ENCODE results near the gene MON1A. TPM values are rescaled to one million over a fixed set of nuclear protein-coding genes. Genes with fewer than 3 reads are reported as not detected.

The MON1A gene
- total and polyA plus RNA-seq, 2 of the 8 experiments (the other 6 are each of a cell fraction or from before 2014, with no cell fraction given), result 10.3 to 14.1 TPM

- no peak overlapping the region for H4K8ac ChIP-seq (ENCODE audit: extremely low read depth, insufficient read depth, low read length)
- no peak overlapping the region for H3K4ac ChIP-seq (replicated peaks; ENCODE audit: insufficient read length, low read depth, low read length)
- no peak overlapping the region for H3K23ac ChIP-seq (ENCODE audit: insufficient read length)
- H3K9me3 ChIP-seq (ENCODE audit: insufficient read depth in 2 of 2, low read depth in 1 of 2, low read length in 1 of 2), result no peaks in the 10 kb centered on the region
- H3K23me2 ChIP-seq (ENCODE audit: low read depth, low read length), result no peaks in the 10 kb centered on the region
- no peaks in the 10 kb centered on the region; a peak in 1 of 7 replicates for H3K27me3 ChIP-seq (replicated peaks in 1 of 4; ENCODE audit: control insufficient read depth in 3 of 4, extremely low read depth in 1 of 4, insufficient read depth in 3 of 4, low read length in 3 of 4)
- H3K4me2 ChIP-seq (ENCODE audit: insufficient read depth in 1 of 2, low read depth in 2 of 2, low read length in 2 of 2), result no peak overlapping the region
- DNase-seq (ENCODE audit: low read depth in 1 of 2, low spot score in 2 of 2), result no peak
- H2BK120ac ChIP-seq (replicated peaks; ENCODE audit: low read depth, low read length), result no peak overlapping the region
- H2BK20ac ChIP-seq (ENCODE audit: low read length), result no peak overlapping the region
- H2BK5ac ChIP-seq (ENCODE audit: low read depth, low read length), result no peak overlapping the region
- H3K9ac ChIP-seq (replicated peaks in 1 of 4; ENCODE audit: extremely low read depth in 1 of 4, low read depth in 3 of 4, low read length in 3 of 4), result no peak overlapping the region
- WGBS, 2 experiments (ENCODE audit: extremely low coverage in 1 of 2, insufficient coverage in 1 of 2, insufficient read length in 1 of 2, insufficient replicate concordance in 2 of 2, low coverage in 1 of 2, low lambda C conversion rate in 2 of 2, missing lambda C conversion rate in 1 of 2), result 83% methylated on average over 2 of the region's 2 CpGs; no CpG with 5 or more reads in 1 of the 2 experiments
- H2AFZ ChIP-seq (ENCODE audit: low read length), result no peak overlapping the region
- H3K36me3 ChIP-seq (ENCODE audit: control insufficient read depth in 2 of 4, insufficient read depth in 4 of 4, low read length in 3 of 4), result no peaks in the 10 kb centered on the region
- peaks cover 10 to 22% (median 17%) of the 10 kb centered on the region in 4 experiments for H3K4me1 ChIP-seq (replicated peaks in 1 of 4; ENCODE audit: control insufficient read depth in 3 of 4, insufficient read depth in 4 of 4, low read length in 3 of 4)
- H4K20me1 ChIP-seq (replicated peaks in 1 of 2; ENCODE audit: control insufficient read depth in 1 of 2, insufficient read depth in 2 of 2, low read length in 2 of 2), result no peaks in the 10 kb centered on the region
- H2BK15ac ChIP-seq (ENCODE audit: low read length), result 0 out of 2 replicates have a peak overlapping the region, but pooled peaks have one; percentile 72
- no peak for FAIRE-seq
- no peak overlapping the region for H3K4me3 ChIP-seq (ENCODE audit: extremely low read depth in 1 of 4, insufficient read depth in 2 of 4, low read depth in 3 of 4, low read length in 4 of 4)
- no peak overlapping the region for H2AK5ac ChIP-seq (ENCODE audit: low read depth, low read length)
- H2BK12ac ChIP-seq (ENCODE audit: low read depth, low read length), result no peak overlapping the region
- H4K5ac ChIP-seq (ENCODE audit: insufficient read length, low read depth, low read length), result no peak overlapping the region
- H3K18ac ChIP-seq (ENCODE audit: extremely low read depth, low read length), result no peak overlapping the region
- H4K91ac ChIP-seq (replicated peaks; ENCODE audit: insufficient read length, low read length), result no peak overlapping the region
- TF ChIP-seq NRF1 (IDR thresholded peaks at IDR 0.05; ENCODE audit: low read depth, low read length) (no peak), TCF12 (IDR thresholded peaks at IDR 0.05; ENCODE audit: low read depth, low read length) (no peak), KDM4A (IDR thresholded peaks at IDR 0.05; ENCODE audit: low read depth, low read length, severe bottlenecking) (no peak), ASH2L (IDR thresholded peaks at IDR 0.05; ENCODE audit: low read length) (no peak), CEBPB (IDR thresholded peaks at IDR 0.05; ENCODE audit: low read depth, low read length) (no peak), SIN3A (conservative IDR thresholded peaks at IDR 0.05 in 1 of 2, IDR thresholded peaks at IDR 0.05 in 1 of 2; ENCODE audit: low read depth in 1 of 2, low read length in 2 of 2) (no peak), HDAC2 (IDR thresholded peaks at IDR 0.05; ENCODE audit: borderline replicate concordance in 1 of 2, low read depth in 2 of 2, low read length in 2 of 2) (no peak), KDM1A (IDR thresholded peaks at IDR 0.05; ENCODE audit: borderline replicate concordance, low read length) (no peak), YY1 (IDR thresholded peaks at IDR 0.05; ENCODE audit: low read depth, low read length) (no peak), SP2 (IDR thresholded peaks at IDR 0.05; ENCODE audit: low read length) (no peak)
- H3K27ac ChIP-seq (ENCODE audit: low read depth, low read length), result no peak overlapping the region
- no peaks in the 10 kb centered on the region for H3K79me2 ChIP-seq (ENCODE audit: control insufficient read depth in 1 of 2, insufficient read depth in 2 of 2, low read length in 2 of 2)
- CTCF ChIA-PET (ENCODE audit: partially characterized antibody), result interaction anchor here (0.8 to 10.1 kb wide), 5 partner anchors 8 to 36 kb away, joined by 3 to 89 read pairs (median 8); partner anchors contain the start of gene CAMKV
- H3K79me1 ChIP-seq (ENCODE audit: low read depth, low read length), result no peaks in the 10 kb centered on the region
- no peak overlapping the region for H3K56ac ChIP-seq (replicated peaks; ENCODE audit: insufficient read length, low read depth, low read length)
- POLR2A ChIA-PET (ENCODE audit: partially characterized antibody), result interaction anchor here (1.0 to 16.1 kb wide), 3 partner anchors 10 to 38 kb away, joined by 3 to 149 read pairs (median 4); partner anchors contain the start of gene CAMKV
- no peak overlapping the region for H3K14ac ChIP-seq (ENCODE audit: insufficient read length)
These were observed 51.9 kb downstream of the MON1A start for GRCh38 chr3:49877716-49878115.
